Measurements from ENCODE around the gene PPP1R12A.
"Not testable (repeated sequence)": the region's sequence is repeated elsewhere in the genome, so short reads cannot be mapped to it uniquely, and the experiment has no call there.

PPP1R12A gene

GRCh38 chr12:79956896-79957295 lies 22.0 kb upstream of the PPP1R12A start:
- H3K4me3 ChIP-seq (ENCODE audit: low read depth in 1 of 2, low read length in 2 of 2): no peak overlapping the region

GRCh38 chr12:79955561-79955960 lies 20.7 kb upstream of the PPP1R12A start:
- Histone ChIP-seq H3K4me3 (ENCODE audit: low read depth in 1 of 2, low read length in 2 of 2) (no peak overlapping the region), H3K36me3 (ENCODE audit: control insufficient read depth in 1 of 2, insufficient read depth in 2 of 2, low read length in 2 of 2) (no peaks in the 10 kb centered on the region), H3K27ac (ENCODE audit: low read length) (no peak overlapping the region), H3K27me3 (ENCODE audit: low read depth, low read length) (no peaks in the 10 kb centered on the region), H3K4me1 (ENCODE audit: control insufficient read depth in 1 of 2, insufficient read depth in 2 of 2, low read length in 2 of 2) (peaks cover 0 to 3% of the 10 kb centered on the region in 2 donors), H3K9me3 (ENCODE audit: control insufficient read depth in 1 of 2, low read length in 2 of 2) (peaks cover 0 to 11% of the 10 kb centered on the region in 2 donors)

More at GRCh38 chr12:79956896-79957295, 22.0 kb upstream of the PPP1R12A start:
- H3K27ac ChIP-seq (ENCODE audit: low read length): no peak overlapping the region
- H3K9me3 ChIP-seq (ENCODE audit: control insufficient read depth in 1 of 2, low read length in 2 of 2): peaks cover 0 to 11% of the 10 kb centered on the region in 2 donors
- H3K36me3 ChIP-seq (ENCODE audit: control insufficient read depth in 1 of 2, insufficient read depth in 2 of 2, low read length in 2 of 2): no peaks in the 10 kb centered on the region
- no peaks in the 10 kb centered on the region for H3K27me3 ChIP-seq (ENCODE audit: low read depth, low read length)
- H3K4me1 ChIP-seq (ENCODE audit: control insufficient read depth in 1 of 2, insufficient read depth in 2 of 2, low read length in 2 of 2): peaks cover 0 to 3% of the 10 kb centered on the region in 2 donors

GRCh38 chr12:79954037-79954610 lies 19.2 kb upstream of the PPP1R12A start:
- Histone ChIP-seq H3K27ac (ENCODE audit: low read length) (no peak overlapping the region), H3K9me3 (ENCODE audit: control insufficient read depth in 1 of 2, low read length in 2 of 2) (peaks cover 0 to 11% of the 10 kb centered on the region in 2 donors), H3K27me3 (ENCODE audit: low read depth, low read length) (no peaks in the 10 kb centered on the region), H3K4me1 (ENCODE audit: control insufficient read depth in 1 of 2, insufficient read depth in 2 of 2, low read length in 2 of 2) (no peaks in the 10 kb centered on the region), H3K4me3 (ENCODE audit: low read depth in 1 of 2, low read length in 2 of 2) (no peak overlapping the region), H3K36me3 (ENCODE audit: control insufficient read depth in 1 of 2, insufficient read depth in 2 of 2, low read length in 2 of 2) (no peaks in the 10 kb centered on the region)

- H3K27ac ChIP-seq (ENCODE audit: low read length): no peak overlapping the region
- no peaks in the 10 kb centered on the region for H3K27me3 ChIP-seq (ENCODE audit: low read depth, low read length)
- H3K9me3 ChIP-seq (ENCODE audit: control insufficient read depth in 1 of 2, low read length in 2 of 2): peaks cover 0 to 2% of the 10 kb centered on the region in 2 donors
- H3K4me3 ChIP-seq (ENCODE audit: low read depth in 1 of 2, low read length in 2 of 2): no peak overlapping the region
- H3K36me3 ChIP-seq (ENCODE audit: control insufficient read depth in 1 of 2, insufficient read depth in 2 of 2, low read length in 2 of 2): no peaks in the 10 kb centered on the region
- H3K4me1 ChIP-seq (ENCODE audit: control insufficient read depth in 1 of 2, insufficient read depth in 2 of 2, low read length in 2 of 2): peaks cover 0 to 11% of the 10 kb centered on the region in 2 donors
These were observed 14.2 kb upstream of the PPP1R12A start for GRCh38 chr12:79949098-79949497.

- Histone ChIP-seq H3K36me3 (ENCODE audit: control insufficient read depth in 1 of 2, insufficient read depth in 2 of 2, low read length in 2 of 2) (no peaks in the 10 kb centered on the region), H3K27me3 (ENCODE audit: low read depth, low read length) (no peaks in the 10 kb centered on the region), H3K4me3 (ENCODE audit: low read depth in 1 of 2, low read length in 2 of 2) (no peak overlapping the region), H3K27ac (ENCODE audit: low read length) (no peak overlapping the region), H3K9me3 (ENCODE audit: control insufficient read depth in 1 of 2, low read length in 2 of 2) (no peaks in the 10 kb centered on the region), H3K4me1 (ENCODE audit: control insufficient read depth in 1 of 2, insufficient read depth in 2 of 2, low read length in 2 of 2) (peaks cover 0 to 11% of the 10 kb centered on the region in 2 donors)
These were observed 10.5 kb upstream of the PPP1R12A start for GRCh38 chr12:79945433-79945832.

- Histone ChIP-seq H3K4me3 (ENCODE audit: low read depth in 1 of 2, low read length in 2 of 2) (no peak overlapping the region), H3K27me3 (ENCODE audit: low read depth, low read length) (no peaks in the 10 kb centered on the region), H3K9me3 (ENCODE audit: control insufficient read depth in 1 of 2, low read length in 2 of 2) (no peaks in the 10 kb centered on the region), H3K36me3 (ENCODE audit: control insufficient read depth in 1 of 2, insufficient read depth in 2 of 2, low read length in 2 of 2) (no peaks in the 10 kb centered on the region), H3K27ac (ENCODE audit: low read length) (no peak overlapping the region), H3K4me1 (ENCODE audit: control insufficient read depth in 1 of 2, insufficient read depth in 2 of 2, low read length in 2 of 2) (peaks cover 0 to 11% of the 10 kb centered on the region in 2 donors)
These were observed 9.7 kb upstream of the PPP1R12A start for GRCh38 chr12:79944565-79944964.

GRCh38 chr12:79942846-79943245 lies 7.9 kb upstream of the PPP1R12A start:
- H3K4me1 ChIP-seq (ENCODE audit: control insufficient read depth in 1 of 2, insufficient read depth in 2 of 2, low read length in 2 of 2): peaks cover 0 to 11% of the 10 kb centered on the region in 2 donors
- not testable (repeated sequence) for H3K4me3 ChIP-seq (ENCODE audit: low read depth in 1 of 2, low read length in 2 of 2); H3K27me3 ChIP-seq (ENCODE audit: low read depth, low read length); H3K27ac ChIP-seq (ENCODE audit: low read length); H3K36me3 ChIP-seq (ENCODE audit: control insufficient read depth in 1 of 2, insufficient read depth in 2 of 2, low read length in 2 of 2); H3K9me3 ChIP-seq (ENCODE audit: control insufficient read depth in 1 of 2, low read length in 2 of 2)

- no peak overlapping the region for H3K4me3 ChIP-seq (ENCODE audit: low read depth in 1 of 2, low read length in 2 of 2)
- peaks cover 7% of the 10 kb centered on the region in 2 donors for H3K4me1 ChIP-seq (ENCODE audit: control insufficient read depth in 1 of 2, insufficient read depth in 2 of 2, low read length in 2 of 2)
- H3K9me3 ChIP-seq (ENCODE audit: control insufficient read depth in 1 of 2, low read length in 2 of 2): no peaks in the 10 kb centered on the region
- H3K27ac ChIP-seq (ENCODE audit: low read length): no peak overlapping the region
- no peaks in the 10 kb centered on the region for H3K27me3 ChIP-seq (ENCODE audit: low read depth, low read length)
- peaks cover 0 to under 1% of the 10 kb centered on the region in 2 donors for H3K36me3 ChIP-seq (ENCODE audit: control insufficient read depth in 1 of 2, insufficient read depth in 2 of 2, low read length in 2 of 2)
These were observed 4.9 kb upstream of the PPP1R12A start for GRCh38 chr12:79939728-79940310.

GRCh38 chr12:79938843-79939242 lies 3.9 kb upstream of the PPP1R12A start:
- H3K4me1 ChIP-seq (ENCODE audit: control insufficient read depth in 1 of 2, insufficient read depth in 2 of 2, low read length in 2 of 2): peaks cover 4 to 7% of the 10 kb centered on the region in 2 donors
- no peak overlapping the region for H3K27ac ChIP-seq (ENCODE audit: low read length)
- no peak overlapping the region for H3K4me3 ChIP-seq (ENCODE audit: low read depth in 1 of 2, low read length in 2 of 2)
- H3K36me3 ChIP-seq (ENCODE audit: control insufficient read depth in 1 of 2, insufficient read depth in 2 of 2, low read length in 2 of 2): peaks cover 0 to 10% of the 10 kb centered on the region in 2 donors
- H3K27me3 ChIP-seq (ENCODE audit: low read depth, low read length): no peaks in the 10 kb centered on the region
- no peaks in the 10 kb centered on the region for H3K9me3 ChIP-seq (ENCODE audit: control insufficient read depth in 1 of 2, low read length in 2 of 2)

- Histone ChIP-seq H3K27me3 (ENCODE audit: low read depth, low read length) (no peaks in the 10 kb centered on the region), H3K36me3 (ENCODE audit: control insufficient read depth in 1 of 2, insufficient read depth in 2 of 2, low read length in 2 of 2) (peaks cover 0 to 10% of the 10 kb centered on the region in 2 donors), H3K4me3 (ENCODE audit: low read depth in 1 of 2, low read length in 2 of 2) (peak overlapping the region; percentile 97 to 99), H3K9me3 (ENCODE audit: control insufficient read depth in 1 of 2, low read length in 2 of 2) (no peaks in the 10 kb centered on the region), H3K4me1 (ENCODE audit: control insufficient read depth in 1 of 2, insufficient read depth in 2 of 2, low read length in 2 of 2) (peaks cover 4 to 7% of the 10 kb centered on the region in 2 donors), H3K27ac (ENCODE audit: low read length) (peak overlapping the region; percentile 100)
These were observed 1.8 kb upstream of the PPP1R12A start for GRCh38 chr12:79936670-79937069.

GRCh38 chr12:79935624-79936345 lies 888 bp upstream of the PPP1R12A start:
- Histone ChIP-seq H3K36me3 (ENCODE audit: control insufficient read depth in 1 of 2, insufficient read depth in 2 of 2, low read length in 2 of 2) (peaks cover 0 to 10% of the 10 kb centered on the region in 2 donors), H3K9me3 (ENCODE audit: control insufficient read depth in 1 of 2, low read length in 2 of 2) (no peaks in the 10 kb centered on the region), H3K4me3 (ENCODE audit: low read depth in 1 of 2, low read length in 2 of 2) (peak overlapping the region; percentile 97 to 99), H3K27ac (ENCODE audit: low read length) (peak overlapping the region; percentile 100), H3K27me3 (ENCODE audit: low read depth, low read length) (no peaks in the 10 kb centered on the region), H3K4me1 (ENCODE audit: control insufficient read depth in 1 of 2, insufficient read depth in 2 of 2, low read length in 2 of 2) (peaks cover 4 to 7% of the 10 kb centered on the region in 2 donors)

All from muscle layer of duodenum (tissue), 2 donors.